Tibial artery (tissue), 4 donors: ENCODE results near the gene FCRL6.
A peak's percentile ranks its signal among the peaks of the same experiment; 100 is the strongest.

Experiments used
- DNase-seq, 2 donors: peaks; one replicate each; pipeline ENCODE4 v3.0.0-alpha.2; 2019
- H3K27ac ChIP-seq, 2 donors: fragments of 200-600 bp; sonication (generic) in 1 of 2; 1 replicate in 1 of 2; 2 replicates in 1 of 2; pipeline ENCODE4 v1.5.1; 2018 to 2019; ENCODE audit warnings: mild to moderate bottlenecking in 1 of 2
- H3K27me3 ChIP-seq, 2 donors: fragments of 200-600 bp; sonication (generic) in 1 of 2; one replicate each; pipeline versions ENCODE4 v1.5.1 to v1.6.0; 2016 to 2019
- H3K36me3 ChIP-seq, 3 donors: fragments of 200-600 bp; sonication (generic) in 2 of 3; one replicate each; pipeline ENCODE4 v1.5.1; 2016 to 2019; ENCODE audit warnings: mild to moderate bottlenecking in 2 of 3
- H3K4me1 ChIP-seq, 4 donors: fragments of 200-600 bp; sonication (generic) in 2 of 4; 1 replicate in 3 of 4; 2 replicates in 1 of 4; pipeline ENCODE4 v1.5.1; 2016 to 2019
- H3K4me3 ChIP-seq, 2 donors: fragments of 200-600 bp; sonication (generic) in 1 of 2; 1 replicate in 1 of 2; 2 replicates in 1 of 2; pipeline ENCODE4 v1.5.1; 2018 to 2019; ENCODE audit warnings: mild to moderate bottlenecking in 2 of 2
- H3K9me3 ChIP-seq, 3 donors: fragments of 200-600 bp; sonication (generic) in 1 of 3; one replicate each; pipeline ENCODE4 v1.5.1; 2016 to 2019
- CTCF ChIP-seq, 2 experiments: fragments of 200-600 bp in 1 of 2; fragments of 450-650 bp in 1 of 2; IDR thresholded peaks; one replicate each; pipeline ENCODE4 v1.5.1; 2017 to 2019; ENCODE audit warnings: antibody characterized with exemption in 2 of 2, mild to moderate bottlenecking in 1 of 2, moderate library complexity in 1 of 2
- intact Hi-C: fragments of 100-400 bp; cut with DNase I; formaldehyde crosslinking; loops from one replicate; pipeline ENCODE4 v1.15.0; 2023; ENCODE audit warnings: low total_unique reads

FCRL6 gene

DNA sequence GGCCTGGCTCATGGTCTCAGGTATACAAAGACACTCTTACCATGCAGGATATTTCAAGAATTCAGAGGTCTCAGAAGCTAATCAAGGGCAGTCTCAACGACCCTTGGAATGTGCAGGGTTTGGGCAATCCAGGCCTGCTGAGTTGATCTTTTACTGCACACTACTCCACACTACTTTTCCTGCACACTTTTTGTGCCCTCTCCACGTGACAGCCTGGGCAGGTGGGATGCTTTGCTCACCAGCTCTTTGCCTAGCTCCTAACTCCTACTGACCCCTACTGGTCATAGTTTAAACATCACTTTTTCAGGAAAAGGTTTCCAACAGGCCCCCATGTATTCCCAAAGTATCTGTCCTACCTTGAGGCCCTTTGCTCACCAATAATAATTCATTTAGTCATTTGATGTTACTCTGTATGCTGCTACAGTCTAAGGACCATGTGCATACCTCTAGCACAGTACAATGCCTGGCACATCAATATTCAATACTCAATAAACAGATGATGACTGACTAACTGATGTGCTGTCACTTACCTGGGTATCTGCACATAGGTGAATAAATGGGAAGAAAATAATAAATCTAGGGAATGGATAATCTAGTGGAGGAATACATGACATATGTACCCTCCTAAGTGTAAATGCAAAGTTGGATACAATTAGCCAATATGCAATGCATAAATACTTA is 11.8 kb upstream of the FCRL6 start:
- no peak overlapping the region for H3K27ac ChIP-seq
- peak; percentile 40 to 43 for TF ChIP-seq CTCF (IDR thresholded peaks at IDR 0.05)
- no peak overlapping the region for H3K4me3 ChIP-seq
- intact Hi-C loops: loop anchor here (10.0 kb wide), 1 partner anchor 214 kb away; no protein-coding TSS in a partner anchor
- no peak for DNase-seq
- H3K4me1 ChIP-seq: no peaks in the 10 kb centered on the region
- H3K27me3 ChIP-seq: peaks cover 0 to 20% of the 10 kb centered on the region in 2 donors
- no peaks in the 10 kb centered on the region for H3K36me3 ChIP-seq
- H3K9me3 ChIP-seq: no peaks in the 10 kb centered on the region

DNA sequence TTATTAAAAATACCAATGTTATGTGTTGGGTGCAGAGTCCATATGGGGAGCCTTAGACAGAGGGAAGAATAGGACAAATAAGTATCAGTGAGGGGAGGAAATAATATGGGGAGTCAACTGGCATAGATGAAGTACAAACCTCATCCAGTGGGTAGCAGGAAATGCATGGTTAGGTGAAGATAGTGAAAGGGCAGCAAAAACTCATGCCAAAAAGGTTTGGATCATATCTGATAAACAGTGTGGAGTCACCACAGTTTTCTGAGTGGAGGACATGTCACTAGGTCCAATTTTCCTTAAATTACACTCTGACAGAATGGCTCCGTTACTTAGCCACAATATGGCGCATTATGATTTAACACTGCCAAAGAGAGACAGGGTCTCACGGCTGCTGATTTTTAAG is 11.1 kb upstream of the FCRL6 start:
- Histone ChIP-seq H3K36me3 (no peaks in the 10 kb centered on the region), H3K4me3 (no peak overlapping the region), H3K27me3 (peaks cover 0 to 22% of the 10 kb centered on the region in 2 donors), H3K4me1 (no peaks in the 10 kb centered on the region), H3K9me3 (no peaks in the 10 kb centered on the region), H3K27ac (no peak overlapping the region)
- intact Hi-C loops: loop anchor here (10.0 kb wide), 1 partner anchor 214 kb away; no protein-coding TSS in a partner anchor
- TF ChIP-seq CTCF (IDR thresholded peaks at IDR 0.05): no peak
- DNase-seq: no peak

- H3K9me3 ChIP-seq: no peaks in the 10 kb centered on the region
- no peak for DNase-seq
- H3K36me3 ChIP-seq: no peaks in the 10 kb centered on the region
- no peaks in the 10 kb centered on the region for H3K4me1 ChIP-seq
- H3K27me3 ChIP-seq: peaks cover 0 to 22% of the 10 kb centered on the region in 2 donors
- intact Hi-C loops: loop anchor here (10.0 kb wide), 1 partner anchor 213 kb away; no protein-coding TSS in a partner anchor
- no peak overlapping the region for H3K4me3 ChIP-seq
- no peak for TF ChIP-seq CTCF (IDR thresholded peaks at IDR 0.05)
- no peak overlapping the region for H3K27ac ChIP-seq
These were observed 10.7 kb upstream of the FCRL6 start for GRCh38 chr1:159791461-159791860.

DNA sequence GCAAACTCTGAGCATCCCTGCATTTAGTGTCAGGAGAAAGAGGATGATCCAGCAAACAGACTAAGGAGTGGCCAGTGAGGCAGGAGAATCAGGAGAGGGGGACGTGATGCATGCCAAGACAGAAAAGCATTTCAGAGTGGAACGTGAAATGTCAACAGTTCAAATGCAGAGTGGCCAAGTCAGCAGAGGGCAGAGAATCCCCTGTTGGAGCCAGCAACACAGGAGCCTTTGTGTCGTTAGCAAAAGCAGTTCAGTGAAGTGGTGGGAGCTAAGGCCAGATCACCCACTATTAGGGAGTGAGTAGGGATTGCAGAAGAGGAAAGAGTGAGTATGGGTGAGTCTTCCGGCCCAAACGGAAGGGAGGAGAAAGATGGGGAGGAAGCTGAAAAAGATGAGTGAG is 6.6 kb upstream of the FCRL6 start:
- intact Hi-C loops: loop anchor here (5.0 to 10.0 kb wide), 2 partner anchors 97 to 209 kb away; no protein-coding TSS in a partner anchor
- TF ChIP-seq CTCF (IDR thresholded peaks at IDR 0.05): no peak

DNA sequence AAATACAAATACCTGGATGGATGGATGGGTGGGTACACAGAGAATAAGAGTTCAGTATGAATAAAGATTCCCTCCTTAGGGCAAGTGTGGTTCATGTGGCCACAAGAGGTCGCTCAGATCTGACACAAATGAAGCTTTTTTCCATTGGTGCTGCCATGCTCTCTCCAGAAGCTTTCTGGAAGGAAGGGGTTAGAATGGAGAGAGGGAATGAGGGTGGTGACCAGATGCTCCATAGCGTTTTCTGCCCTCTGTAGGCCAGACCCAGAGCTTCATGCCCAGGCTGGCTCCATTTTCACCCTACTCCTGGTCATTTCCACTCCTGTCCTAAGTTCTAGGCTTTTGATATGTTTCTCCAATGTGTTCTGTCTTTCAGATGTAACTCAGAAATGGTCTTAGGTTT is 3.3 kb upstream of the FCRL6 start:
- no peaks in the 10 kb centered on the region for H3K9me3 ChIP-seq
- peaks cover 0 to 6% (median 2%) of the 10 kb centered on the region in 4 donors for H3K4me1 ChIP-seq
- DNase-seq: peak; percentile 59 to 75
- no peaks in the 10 kb centered on the region for H3K36me3 ChIP-seq
- intact Hi-C loops: loop anchor here (5.0 to 10.0 kb wide), 2 partner anchors 93 to 206 kb away; no protein-coding TSS in a partner anchor
- H3K27me3 ChIP-seq: peaks cover 0 to 16% of the 10 kb centered on the region in 2 donors
- TF ChIP-seq CTCF (IDR thresholded peaks at IDR 0.05): peak; percentile 67 to 77
- H3K4me3 ChIP-seq: no peak overlapping the region
- H3K27ac ChIP-seq: no peak overlapping the region

More for the DNA sequence above, 6.6 kb upstream of the FCRL6 start:
- Histone ChIP-seq H3K4me3 (no peak overlapping the region), H3K9me3 (no peaks in the 10 kb centered on the region), H3K27me3 (peaks cover 0 to 26% of the 10 kb centered on the region in 2 donors), H3K4me1 (no peaks in the 10 kb centered on the region), H3K27ac (no peak overlapping the region), H3K36me3 (no peaks in the 10 kb centered on the region)
- no peak for DNase-seq
